HEK293 (cell line): ENCODE measurements around the gene RNF144A.

Source experiments
- CTCF ChIP-seq: fragments of 450-650 bp; formaldehyde crosslinking; IDR thresholded peaks from 2 replicates; pipeline ENCODE4 v1.5.1; 2016; ENCODE audit warnings: missing biosample characterization, missing genetic modification characterization
- EGR2 ChIP-seq: fragments of 450-650 bp; formaldehyde crosslinking; IDR thresholded peaks from 2 replicates; pipeline ENCODE4 v1.5.1; 2016; ENCODE audit warnings: low read depth, missing biosample characterization, missing genetic modification characterization
- KLF1 ChIP-seq: fragments of 450-650 bp; formaldehyde crosslinking; IDR thresholded peaks from 2 replicates; pipeline ENCODE4 v1.5.1; 2016; ENCODE audit warnings: missing biosample characterization, missing genetic modification characterization
- ZNF114 ChIP-seq: fragments of 450-650 bp; formaldehyde crosslinking; IDR thresholded peaks from 2 replicates; pipeline ENCODE4 v1.5.0; 2017; ENCODE audit warnings: missing biosample characterization, missing genetic modification characterization
- ZNF223 ChIP-seq: fragments of 450-650 bp; formaldehyde crosslinking; IDR thresholded peaks from 2 replicates; pipeline ENCODE4 v1.5.1; 2016; ENCODE audit warnings: missing biosample characterization, missing genetic modification characterization
- ZNF768 ChIP-seq: fragments of 450-650 bp; formaldehyde crosslinking; IDR thresholded peaks from 2 replicates; pipeline ENCODE4 v1.5.1; 2018; ENCODE audit warnings: missing biosample characterization, mild to moderate bottlenecking, missing genetic modification characterization
- ZNF777 ChIP-seq: fragments of 450-650 bp; formaldehyde crosslinking; IDR thresholded peaks from 2 replicates; pipeline ENCODE4 v1.5.1; 2017; ENCODE audit warnings: missing biosample characterization, missing genetic modification characterization, borderline replicate concordance

GRCh38 chr2:6921321-6921922 is 4.2 kb downstream of the RNF144A start:
- TF ChIP-seq CTCF, result no peak
- TF ChIP-seq ZNF768 (tag by site-specific recombination), result no peak
- no peak for TF ChIP-seq EGR2 (tag by site-specific recombination)
- no peak for TF ChIP-seq ZNF777 (tag by site-specific recombination)
- no peak for TF ChIP-seq ZNF223
- no peak for TF ChIP-seq KLF1
- TF ChIP-seq ZNF114 (tag by site-specific recombination), result no peak
